ENCODE results near the gene DLG2.

Gene DLG2

DNA sequence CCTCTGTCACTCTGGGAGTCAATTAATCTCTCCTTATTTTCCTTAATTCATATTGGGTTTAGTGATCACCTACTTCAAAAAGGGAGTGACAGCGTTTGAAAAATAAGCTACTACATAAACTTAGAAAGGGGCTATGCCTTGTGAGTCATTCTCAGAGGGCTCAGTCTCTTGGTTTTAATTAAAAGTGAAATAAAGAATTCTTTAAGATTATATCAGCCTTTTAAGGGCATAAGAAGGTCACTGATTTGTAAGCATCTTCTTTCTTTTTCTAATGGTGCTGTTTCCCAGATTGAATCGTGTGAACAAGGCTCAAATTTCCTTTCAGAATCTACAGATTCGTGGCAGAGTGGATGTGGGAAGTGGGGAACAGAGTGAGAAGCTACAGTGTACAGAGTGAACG lies 1704.8 kb downstream of the DLG2 start:
- H3K4me1 ChIP-seq (ENCODE audit: control insufficient read depth, low read length) = no peaks in the 10 kb centered on the region
- H3K79me2 ChIP-seq (ENCODE audit: control insufficient read depth, low read length) = no peaks in the 10 kb centered on the region
- H3K27me3 ChIP-seq (ENCODE audit: control insufficient read depth, low read length) = no peaks in the 10 kb centered on the region
- no peak overlapping the region for H3K4me3 ChIP-seq (ENCODE audit: low read length)
- no peak overlapping the region for H3K4me2 ChIP-seq (ENCODE audit: low read length)
- no peak overlapping the region for H3K27ac ChIP-seq (ENCODE audit: low read depth, low read length)
- H3K9me2 ChIP-seq (replicated peaks; ENCODE audit: control insufficient read depth, low read length) = no peaks in the 10 kb centered on the region
- no peaks in the 10 kb centered on the region for H3K9me3 ChIP-seq (ENCODE audit: control insufficient read depth, insufficient read depth, low read length)
- no peaks in the 10 kb centered on the region for H4K20me1 ChIP-seq (ENCODE audit: control insufficient read depth, insufficient read depth, low read depth, low read length)
- H3K36me3 ChIP-seq (ENCODE audit: control insufficient read depth, low read length) = no peaks in the 10 kb centered on the region
- no peak for TF ChIP-seq EZH2phosphoT487 (IDR thresholded peaks at IDR 0.05; ENCODE audit: borderline replicate concordance, low read length)
- no peaks in the 10 kb centered on the region for H3F3A ChIP-seq (ENCODE audit: control insufficient read depth, insufficient read depth)

- TF ChIP-seq, protein P1, sequence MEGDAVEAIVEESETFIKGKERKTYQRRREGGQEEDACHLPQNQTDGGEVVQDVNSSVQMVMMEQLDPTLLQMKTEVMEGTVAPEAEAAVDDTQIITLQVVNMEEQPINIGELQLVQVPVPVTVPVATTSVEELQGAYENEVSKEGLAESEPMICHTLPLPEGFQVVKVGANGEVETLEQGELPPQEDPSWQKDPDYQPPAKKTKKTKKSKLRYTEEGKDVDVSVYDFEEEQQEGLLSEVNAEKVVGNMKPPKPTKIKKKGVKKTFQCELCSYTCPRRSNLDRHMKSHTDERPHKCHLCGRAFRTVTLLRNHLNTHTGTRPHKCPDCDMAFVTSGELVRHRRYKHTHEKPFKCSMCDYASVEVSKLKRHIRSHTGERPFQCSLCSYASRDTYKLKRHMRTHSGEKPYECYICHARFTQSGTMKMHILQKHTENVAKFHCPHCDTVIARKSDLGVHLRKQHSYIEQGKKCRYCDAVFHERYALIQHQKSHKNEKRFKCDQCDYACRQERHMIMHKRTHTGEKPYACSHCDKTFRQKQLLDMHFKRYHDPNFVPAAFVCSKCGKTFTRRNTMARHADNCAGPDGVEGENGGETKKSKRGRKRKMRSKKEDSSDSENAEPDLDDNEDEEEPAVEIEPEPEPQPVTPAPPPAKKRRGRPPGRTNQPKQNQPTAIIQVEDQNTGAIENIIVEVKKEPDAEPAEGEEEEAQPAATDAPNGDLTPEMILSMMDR (IDR thresholded peaks at IDR 0.05; ENCODE audit: low read depth, low read length, poor library complexity, severe bottlenecking) = no peak
- no peak for TF ChIP-seq EZH2phosphoT487 (IDR thresholded peaks at IDR 0.05; ENCODE audit: borderline replicate concordance, low read length)
- H3K27ac ChIP-seq (ENCODE audit: low read depth, low read length) = no peak overlapping the region
- no peaks in the 10 kb centered on the region for H3K36me3 ChIP-seq (ENCODE audit: control insufficient read depth, low read length)
- no peaks in the 10 kb centered on the region for H3K9me3 ChIP-seq (ENCODE audit: control insufficient read depth, insufficient read depth, low read length)
- H3K4me1 ChIP-seq (ENCODE audit: control insufficient read depth, low read length) = no peaks in the 10 kb centered on the region
- no peaks in the 10 kb centered on the region for H3F3A ChIP-seq (ENCODE audit: control insufficient read depth, insufficient read depth)
- no peaks in the 10 kb centered on the region for H4K20me1 ChIP-seq (ENCODE audit: control insufficient read depth, insufficient read depth, low read depth, low read length)
- no peak overlapping the region for H3K4me3 ChIP-seq (ENCODE audit: low read length)
- no peaks in the 10 kb centered on the region for H3K27me3 ChIP-seq (ENCODE audit: control insufficient read depth, low read length)
- H3K9me2 ChIP-seq (replicated peaks; ENCODE audit: control insufficient read depth, low read length) = no peaks in the 10 kb centered on the region
- H3K79me2 ChIP-seq (ENCODE audit: control insufficient read depth, low read length) = no peaks in the 10 kb centered on the region
- H3K4me2 ChIP-seq (ENCODE audit: low read length) = no peak overlapping the region
Observed at GRCh38 chr11:83921447-83922192, 1705.5 kb downstream of the DLG2 start.

DNA sequence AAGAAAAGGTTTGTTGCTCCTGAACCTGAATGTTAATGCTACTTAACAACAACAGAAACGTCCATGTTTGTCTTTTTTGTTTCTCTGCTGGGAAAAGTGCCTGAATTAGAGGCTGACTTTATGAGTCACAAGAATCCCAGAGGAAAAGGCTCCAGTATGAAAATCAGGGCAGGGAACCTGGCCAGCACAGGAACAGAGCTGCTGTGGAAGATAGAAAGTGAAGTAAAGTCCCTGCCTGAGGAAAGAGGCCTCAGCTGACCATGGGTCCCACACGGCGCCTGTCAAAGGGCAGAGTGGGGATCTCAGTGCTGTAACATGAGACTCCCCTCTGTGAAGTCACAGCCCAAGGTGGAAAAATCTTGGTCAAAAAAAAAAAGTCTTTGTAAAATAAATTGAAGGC lies 1708.7 kb downstream of the DLG2 start:
- Histone ChIP-seq H3K27me3 (ENCODE audit: control insufficient read depth, low read length) (no peaks in the 10 kb centered on the region), H4K20me1 (ENCODE audit: control insufficient read depth, insufficient read depth, low read depth, low read length) (no peaks in the 10 kb centered on the region), H3K4me2 (ENCODE audit: low read length) (no peak overlapping the region), H3K4me1 (ENCODE audit: control insufficient read depth, low read length) (no peaks in the 10 kb centered on the region), H3K9me2 (replicated peaks; ENCODE audit: control insufficient read depth, low read length) (no peaks in the 10 kb centered on the region), H3K4me3 (ENCODE audit: low read length) (no peak overlapping the region), H3K79me2 (ENCODE audit: control insufficient read depth, low read length) (no peaks in the 10 kb centered on the region), H3K36me3 (ENCODE audit: control insufficient read depth, low read length) (no peaks in the 10 kb centered on the region), H3K9me3 (ENCODE audit: control insufficient read depth, insufficient read depth, low read length) (no peaks in the 10 kb centered on the region), H3F3A (ENCODE audit: control insufficient read depth, insufficient read depth) (no peaks in the 10 kb centered on the region), H3K27ac (ENCODE audit: low read depth, low read length) (no peak overlapping the region)
- TF ChIP-seq, protein P1 (IDR thresholded peaks at IDR 0.05; ENCODE audit: low read depth, low read length, poor library complexity, severe bottlenecking) = no peak
- no peak for TF ChIP-seq EZH2phosphoT487 (IDR thresholded peaks at IDR 0.05; ENCODE audit: borderline replicate concordance, low read length)

DNA sequence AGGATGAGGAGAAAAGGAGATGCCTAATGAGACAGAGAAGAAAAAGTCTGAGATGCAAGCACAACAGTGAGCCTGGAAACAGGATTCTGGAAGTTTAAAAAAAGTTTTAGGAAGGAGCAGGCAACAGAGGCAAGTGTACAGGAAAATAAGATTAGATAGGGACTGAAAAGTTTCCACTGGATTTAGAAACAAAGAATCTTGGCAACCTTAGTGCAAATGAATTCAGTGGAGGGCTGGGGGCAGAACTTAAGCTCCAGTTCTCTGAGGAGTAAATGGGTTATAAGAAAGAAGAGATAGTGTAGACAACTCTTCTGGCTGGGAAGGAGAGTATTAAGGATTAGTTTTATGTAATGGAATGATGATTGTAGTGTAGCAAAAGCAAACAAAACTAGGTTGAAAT lies 1712.1 kb downstream of the DLG2 start:
- H3F3A ChIP-seq (ENCODE audit: control insufficient read depth, insufficient read depth) = no peaks in the 10 kb centered on the region
- H3K27me3 ChIP-seq (ENCODE audit: control insufficient read depth, low read length) = no peaks in the 10 kb centered on the region
- no peaks in the 10 kb centered on the region for H3K79me2 ChIP-seq (ENCODE audit: control insufficient read depth, low read length)
- no peak overlapping the region for H3K27ac ChIP-seq (ENCODE audit: low read depth, low read length)
- H3K9me3 ChIP-seq (ENCODE audit: control insufficient read depth, insufficient read depth, low read length) = no peaks in the 10 kb centered on the region
- no peak overlapping the region for H3K4me3 ChIP-seq (ENCODE audit: low read length)
- H3K9me2 ChIP-seq (replicated peaks; ENCODE audit: control insufficient read depth, low read length) = no peaks in the 10 kb centered on the region
- no peaks in the 10 kb centered on the region for H3K36me3 ChIP-seq (ENCODE audit: control insufficient read depth, low read length)
- H4K20me1 ChIP-seq (ENCODE audit: control insufficient read depth, insufficient read depth, low read depth, low read length) = no peaks in the 10 kb centered on the region
- TF ChIP-seq, protein P1 (IDR thresholded peaks at IDR 0.05; ENCODE audit: low read depth, low read length, poor library complexity, severe bottlenecking) = no peak
- TF ChIP-seq EZH2phosphoT487 (IDR thresholded peaks at IDR 0.05; ENCODE audit: borderline replicate concordance, low read length) = no peak
- H3K4me1 ChIP-seq (ENCODE audit: control insufficient read depth, low read length) = no peaks in the 10 kb centered on the region
- no peak overlapping the region for H3K4me2 ChIP-seq (ENCODE audit: low read length)

Measured in DOHH2 (cell line).